HL-60 (cell line): ENCODE measurements around the gene HESX1.
A peak's percentile ranks its signal among the peaks of the same experiment; 100 is the strongest.

ENCODE experiments used
- DNase-seq, 2 experiments: peaks; one replicate each; pipeline ENCODE4 v3.0.0-alpha.2; 2010 to 2020; ENCODE audit warnings: low read depth in 1 of 2, low spot score in 1 of 2
- H3K27ac ChIP-seq: fragments of 250-450 bp; sonication (Bioruptor Pico); replicated peaks from 2 replicates; pipeline ENCODE4 v1.5.1; 2020; ENCODE audit warnings: mild to moderate bottlenecking, moderate library complexity
- H3K27me3 ChIP-seq: fragments of 250-450 bp; sonication (Bioruptor Pico); 2 replicates; pipeline ENCODE4 v1.5.1; 2021; ENCODE audit warnings: mild to moderate bottlenecking, moderate library complexity; ENCODE audit not compliant: insufficient read depth, poor library complexity, severe bottlenecking
- H3K4me3 ChIP-seq: replicated peaks from 2 replicates; pipeline ENCODE4 v1.5.1; 2011; ENCODE audit warnings: mild to moderate bottlenecking, control low read depth, low read length; ENCODE audit not compliant: insufficient read depth
- CTCF ChIP-seq: IDR thresholded peaks from one replicate; pipeline ENCODE4 v1.5.1; 2011; ENCODE audit warnings: low read length, control low read depth, inconsistent platforms; ENCODE audit not compliant: insufficient read depth
- GABPA ChIP-seq: IDR thresholded peaks from 2 replicates; pipeline ENCODE4 v1.6.1; 2012; ENCODE audit warnings: low read depth
- POLR2AphosphoS5 ChIP-seq: IDR thresholded peaks from 2 replicates; pipeline ENCODE4 v1.6.1; 2012; ENCODE audit warnings: low read depth
- REST ChIP-seq: IDR thresholded peaks from 2 replicates; pipeline ENCODE4 v1.6.1; 2012; ENCODE audit warnings: low read depth; ENCODE audit not compliant: insufficient replicate concordance
- SPI1 ChIP-seq: IDR thresholded peaks from 2 replicates; pipeline ENCODE4 v1.6.1; 2012; ENCODE audit warnings: low read depth, mild to moderate bottlenecking, borderline replicate concordance

The HESX1 gene

DNA sequence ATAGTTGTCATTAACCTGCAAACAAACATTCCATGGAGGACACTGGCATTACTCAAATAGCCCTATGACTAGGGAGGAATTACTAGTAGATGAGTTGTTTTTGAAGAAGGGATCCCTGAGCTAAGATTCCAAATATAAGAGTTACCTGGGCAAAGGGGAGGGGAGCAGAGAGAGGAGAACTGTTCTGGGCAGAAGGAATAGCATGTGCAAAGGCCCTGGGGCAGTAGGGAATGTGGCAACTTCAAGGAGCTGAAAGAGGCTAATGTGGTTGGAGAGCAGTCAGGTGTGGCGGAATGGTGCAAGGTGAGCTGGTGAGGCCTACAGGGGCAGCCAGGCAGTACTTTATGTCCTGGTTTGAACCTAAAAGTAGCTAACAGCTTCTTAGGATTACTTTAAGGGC is 28.8 kb downstream of the HESX1 start:
- H3K4me3 ChIP-seq, result no peak overlapping the region
- no peak for DNase-seq
- peaks cover 12% of the 10 kb centered on the region for H3K27me3 ChIP-seq
- no peak for TF ChIP-seq GABPA
- TF ChIP-seq SPI1, result no peak
- TF ChIP-seq POLR2AphosphoS5, result no peak
- TF ChIP-seq REST, result no peak
- no peak for TF ChIP-seq CTCF
- H3K27ac ChIP-seq, result no peak overlapping the region

DNA sequence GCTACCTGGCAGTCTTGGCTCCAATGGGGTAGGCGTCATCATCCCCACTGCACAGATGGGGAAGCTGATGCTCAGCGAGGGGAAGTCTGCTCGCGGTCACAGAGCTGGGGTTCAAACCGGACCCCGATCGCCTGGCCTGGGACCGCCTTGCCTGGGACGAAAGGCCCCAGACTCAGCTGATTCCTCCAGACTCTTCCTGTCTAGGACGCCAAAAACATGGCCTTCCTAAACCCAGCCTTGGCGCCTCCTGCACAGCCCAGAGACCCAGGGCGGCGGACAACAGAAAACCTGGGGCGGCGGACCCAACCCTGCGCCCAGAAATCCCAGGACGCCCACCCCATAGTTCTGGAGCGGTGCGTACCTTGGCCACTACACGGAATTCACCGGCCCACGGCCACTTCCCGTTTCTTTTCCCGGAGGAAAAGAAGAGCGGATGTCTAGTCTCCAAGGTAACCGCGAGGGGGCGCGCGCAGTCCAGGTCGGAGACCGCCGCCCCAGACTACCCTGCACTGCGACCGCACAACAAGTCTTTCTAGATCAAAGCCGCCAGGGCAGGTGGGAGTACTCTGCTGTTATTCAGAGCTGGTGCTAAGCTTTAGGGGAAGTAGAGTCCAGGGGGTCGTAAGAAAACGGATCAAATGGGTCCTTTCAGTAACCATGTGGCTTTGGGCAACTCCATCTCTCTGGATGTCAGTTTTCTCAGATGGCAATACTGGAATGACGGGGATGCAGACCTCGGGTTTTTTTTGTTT is 29.7 kb downstream of the HESX1 start:
- Histone ChIP-seq H3K27me3 (peaks cover 17% of the 10 kb centered on the region), H3K27ac (no peak overlapping the region), H3K4me3 (peak overlapping the region; percentile 45)
- peak; percentile 52 for TF ChIP-seq CTCF
- TF ChIP-seq POLR2AphosphoS5, result no peak
- TF ChIP-seq REST, result no peak
- TF ChIP-seq GABPA, result no peak
- TF ChIP-seq SPI1, result peak; percentile 93
- peak; percentile 32 to 67 for DNase-seq

GRCh38 chr3:57169108-57169507 is 30.7 kb downstream of the HESX1 start:
- Histone ChIP-seq H3K27me3 (peaks cover 25% of the 10 kb centered on the region), H3K4me3 (no peak overlapping the region), H3K27ac (no peak overlapping the region)
- DNase-seq, result no peak
- TF ChIP-seq POLR2AphosphoS5, result no peak
- TF ChIP-seq GABPA, result no peak
- no peak for TF ChIP-seq SPI1
- TF ChIP-seq CTCF, result no peak
- no peak for TF ChIP-seq REST
